Measurements from ENCODE around the gene LRP1B.
"Not testable (repeated sequence)": the region's sequence is repeated elsewhere in the genome, so short reads cannot be mapped to it uniquely, and the experiment has no call there.

LRP1B gene

GRCh38 chr2:140354544-140354943, 1776.3 kb downstream of the LRP1B start:
- no peak for DNase-seq

- no peak for DNase-seq
These were observed 1777.3 kb downstream of the LRP1B start for GRCh38 chr2:140353541-140353940.

GRCh38 chr2:140351692-140352091, 1779.1 kb downstream of the LRP1B start:
- no peak for DNase-seq

DNA sequence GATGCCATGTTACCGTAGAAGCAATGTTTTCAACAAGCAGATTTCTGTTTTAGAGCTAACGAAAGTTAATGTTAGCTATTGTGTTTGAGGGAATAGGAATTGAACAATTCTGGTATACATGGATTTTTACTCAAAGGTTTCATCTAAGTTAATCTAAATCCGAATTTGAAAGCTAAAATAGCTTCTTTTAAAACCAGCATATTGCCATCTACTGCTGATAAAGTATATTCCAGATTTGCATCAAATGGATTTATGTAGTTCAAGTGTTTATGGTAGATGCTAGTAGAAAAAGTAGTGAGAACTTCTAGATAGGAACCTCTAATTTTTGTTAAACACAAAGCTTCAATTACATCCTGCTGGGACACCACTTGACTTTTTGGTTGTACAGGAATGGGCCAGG, 1781.1 kb downstream of the LRP1B start:
- DNase-seq, result no peak

DNA sequence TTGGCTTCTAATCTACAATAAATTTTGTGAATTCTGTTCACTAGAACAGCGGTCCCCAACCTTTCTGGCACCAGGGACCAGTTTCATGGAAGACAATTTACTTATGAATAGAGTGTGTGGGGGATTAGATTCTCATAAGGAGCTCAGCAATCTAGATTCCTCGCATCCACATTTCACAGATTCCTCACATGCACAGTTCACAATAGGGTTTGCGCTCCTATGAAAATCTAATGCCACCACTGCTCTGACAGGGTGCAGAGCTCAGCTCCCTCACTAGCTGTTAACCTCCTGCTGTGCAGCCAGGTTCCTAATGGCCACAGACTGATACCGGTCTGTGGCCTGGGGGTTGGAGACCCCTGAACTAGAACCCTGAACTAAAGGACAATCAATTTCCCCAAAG, 1782.0 kb downstream of the LRP1B start:
- DNase-seq, result no peak

DNA sequence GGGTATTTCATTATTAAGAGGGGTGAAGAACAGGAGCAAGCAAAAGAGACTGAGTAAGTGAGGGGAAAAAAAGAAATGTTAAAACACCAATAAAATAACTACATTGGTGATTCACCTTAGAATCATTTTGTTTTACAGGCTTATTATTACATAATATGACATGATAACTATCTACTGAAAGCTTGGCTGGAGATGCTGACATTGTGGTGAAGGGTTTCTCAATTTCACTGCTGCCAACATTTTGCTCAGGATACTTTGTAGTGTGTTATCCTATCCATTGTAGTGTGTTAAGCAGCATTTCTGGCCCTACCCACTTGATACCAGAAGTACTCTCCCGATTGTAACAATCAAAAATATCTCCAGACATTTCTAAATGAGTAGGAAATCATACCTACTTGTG, 1786.0 kb downstream of the LRP1B start:
- no peak for DNase-seq

GRCh38 chr2:140344266-140344665, 1786.5 kb downstream of the LRP1B start:
- not testable (repeated sequence) for DNase-seq

GRCh38 chr2:140338795-140339194, 1792.0 kb downstream of the LRP1B start:
- no peak for DNase-seq

DNA sequence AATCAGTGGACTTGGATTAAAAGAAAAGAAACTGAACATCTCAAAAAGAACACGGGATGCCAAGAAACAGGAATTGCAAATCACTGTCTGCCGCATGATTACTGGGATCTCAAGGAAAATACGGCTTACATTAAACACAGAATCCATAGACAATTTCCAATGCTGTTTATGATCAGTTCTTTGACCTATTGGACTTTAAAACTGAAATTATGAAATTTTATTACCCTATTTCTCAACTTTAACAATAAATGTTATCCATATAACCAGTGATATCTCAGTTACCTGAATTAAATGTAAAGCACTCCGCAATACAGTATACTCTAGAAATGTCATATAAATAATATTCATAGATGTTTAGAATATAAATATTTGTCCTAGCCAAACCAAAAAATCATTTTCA, 1793.8 kb downstream of the LRP1B start:
- no peak for DNase-seq

- DNase-seq, result no peak
These were observed 1814.5 kb downstream of the LRP1B start for GRCh38 chr2:140316345-140316744.

- no peak for DNase-seq
These were observed 1818.9 kb downstream of the LRP1B start for GRCh38 chr2:140311905-140312304.

- no peak for DNase-seq
These were observed 1822.1 kb downstream of the LRP1B start for GRCh38 chr2:140308706-140309105.

DNA sequence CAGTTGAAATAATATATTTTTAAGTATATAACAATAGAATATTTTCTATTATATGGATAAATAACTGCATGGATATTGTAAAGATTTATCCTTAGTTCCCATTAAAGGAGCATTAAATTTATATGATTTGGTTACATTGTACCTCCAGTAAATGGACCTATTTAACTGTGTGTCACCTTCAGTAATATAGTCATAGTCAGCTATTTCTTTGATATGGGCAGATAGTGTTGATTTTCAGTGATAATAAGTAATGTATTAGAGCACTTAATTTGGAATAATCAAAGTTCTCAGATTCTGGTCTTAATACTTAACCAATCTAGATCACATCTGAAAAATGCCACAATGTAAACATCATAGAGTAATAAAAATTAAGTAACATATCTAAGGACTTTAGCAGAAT, 1823.3 kb downstream of the LRP1B start:
- DNase-seq, result no peak

- no peak for DNase-seq
These were observed 1835.0 kb downstream of the LRP1B start for GRCh38 chr2:140295767-140296166.

DNA sequence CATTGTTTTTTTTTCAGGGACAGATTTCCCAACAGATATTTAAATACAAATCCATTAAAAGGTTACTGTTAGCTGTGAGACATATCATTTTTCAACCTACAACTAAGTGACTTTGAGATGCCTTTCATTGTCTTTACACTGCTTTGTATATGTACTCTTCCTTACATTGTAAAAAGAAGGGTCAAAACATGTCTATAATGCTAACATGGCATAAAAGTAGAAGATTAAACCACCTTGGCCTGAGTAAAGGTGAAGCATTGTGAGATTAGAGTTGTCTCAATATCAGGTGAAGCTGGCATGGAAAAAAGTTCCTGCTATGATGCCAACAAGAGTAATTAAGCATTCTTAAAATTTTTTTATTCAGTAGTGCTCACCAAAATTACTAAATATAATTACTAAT, 1842.1 kb downstream of the LRP1B start:
- DNase-seq, result no peak

GRCh38 chr2:140288213-140288612, 1842.6 kb downstream of the LRP1B start:
- DNase-seq, result no peak

DNA sequence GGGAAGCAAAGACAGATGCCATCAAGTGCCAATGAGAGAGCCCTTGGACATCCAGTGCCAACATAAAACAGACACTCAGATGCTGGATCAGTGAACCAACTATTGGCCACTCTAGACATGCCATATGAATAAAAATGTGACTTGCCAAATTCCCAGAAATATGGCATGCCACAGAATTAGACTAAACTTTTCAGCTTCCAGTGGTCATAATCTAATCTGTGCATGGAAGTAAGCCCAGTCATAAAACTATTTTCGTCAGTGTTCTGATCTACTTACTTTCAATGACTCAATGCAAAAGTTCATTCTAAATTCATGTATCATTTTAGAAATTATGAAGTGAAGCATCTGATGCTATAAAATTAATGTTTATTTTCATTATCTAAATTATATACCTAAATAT, 1844.4 kb downstream of the LRP1B start:
- no peak for DNase-seq

GRCh38 chr2:140277344-140277743, 1853.5 kb downstream of the LRP1B start:
- DNase-seq, result not testable (repeated sequence)

- no peak for DNase-seq
These were observed 1854.2 kb downstream of the LRP1B start for GRCh38 chr2:140276661-140277060.

- no peak for DNase-seq
These were observed 1855.4 kb downstream of the LRP1B start for GRCh38 chr2:140275427-140275826.

DNA sequence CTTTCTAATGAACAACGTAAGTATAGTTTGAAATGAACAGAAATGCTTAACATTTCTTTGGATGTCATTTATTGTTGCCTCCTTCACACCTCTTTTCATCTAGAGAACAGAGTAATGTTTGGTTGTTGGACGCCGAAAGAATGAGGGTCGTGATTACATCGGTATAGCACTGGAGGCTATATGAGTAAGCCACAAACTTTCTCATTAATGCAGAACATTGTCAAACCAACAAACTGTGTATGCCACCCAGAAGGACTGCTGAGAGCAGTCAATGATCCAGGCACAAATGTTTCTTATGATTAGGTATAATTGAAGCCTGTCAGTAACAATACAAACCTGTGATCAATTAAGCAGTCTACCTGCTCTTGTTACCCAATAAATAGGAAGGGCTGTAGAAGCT, 1855.9 kb downstream of the LRP1B start:
- DNase-seq, result no peak

DNA sequence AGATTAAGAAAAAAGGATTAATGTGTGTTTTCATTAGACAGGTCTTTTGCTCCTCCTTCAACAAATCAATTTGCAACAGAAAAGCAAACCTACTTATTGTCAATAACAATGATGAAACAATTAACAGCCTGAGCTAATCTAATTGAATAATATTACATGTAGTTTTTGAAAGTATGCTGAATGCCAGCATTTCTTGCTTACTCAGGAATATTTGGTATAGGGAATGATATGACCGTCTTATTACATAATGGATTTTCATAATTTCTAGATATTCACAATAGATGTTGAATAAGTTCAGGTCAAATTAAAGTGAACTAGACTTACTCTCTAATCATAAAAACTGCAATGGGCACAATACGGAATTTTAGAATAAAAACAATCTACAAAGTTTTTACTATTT, 1856.9 kb downstream of the LRP1B start:
- DNase-seq, result no peak

GRCh38 chr2:140273408-140273807, 1857.4 kb downstream of the LRP1B start:
- no peak for DNase-seq

DNA sequence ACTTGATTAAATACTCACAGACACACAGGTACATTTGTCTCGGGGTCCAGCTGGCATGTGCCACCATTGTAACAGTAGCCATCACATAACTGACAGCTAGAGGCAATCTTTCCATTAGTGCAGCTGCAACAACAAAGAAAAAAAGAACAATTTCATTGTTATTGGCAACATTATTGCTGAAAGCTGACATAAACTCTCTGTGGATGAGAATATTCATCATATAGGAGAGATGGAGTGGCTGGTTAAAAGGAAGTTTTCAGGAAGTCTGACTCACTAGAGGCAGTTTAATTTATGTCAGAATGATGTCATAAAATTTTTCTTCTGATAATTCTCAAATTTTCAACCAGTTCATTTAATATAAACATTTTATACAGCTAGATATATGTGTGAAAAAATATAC, 1860.6 kb downstream of the LRP1B start:
- no peak for DNase-seq

DNA sequence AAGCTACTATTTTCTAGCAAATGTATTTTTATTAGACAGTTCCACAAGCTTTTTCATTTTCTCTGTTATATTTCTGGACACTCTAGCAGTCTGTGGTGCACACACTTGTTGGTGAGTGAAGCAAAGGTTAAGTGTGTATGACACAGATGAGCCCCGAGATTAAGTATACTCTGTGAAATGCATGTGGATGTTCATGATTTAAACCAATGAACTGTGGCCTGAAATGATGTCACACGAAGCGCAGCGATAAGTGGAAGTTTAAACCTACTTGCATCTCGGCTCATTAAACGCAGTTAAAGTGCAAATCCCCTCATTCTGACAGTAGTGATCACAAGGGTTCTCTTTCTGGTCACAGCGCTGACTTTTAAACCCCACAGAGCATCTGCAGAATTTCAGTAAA, 1861.8 kb downstream of the LRP1B start:
- no peak for DNase-seq

GRCh38 chr2:140262908-140263307, 1867.9 kb downstream of the LRP1B start:
- no peak for DNase-seq
